Mucosa of descending colon (tissue), 3 donors: Measurements from ENCODE around the gene PLIN3. TPM values are rescaled to one million over a fixed set of nuclear protein-coding genes. Genes with fewer than 3 reads are reported as not detected.
"Not testable (repeated sequence)": the region's sequence is repeated elsewhere in the genome, so short reads cannot be mapped to it uniquely, and the experiment has no call there.

Experiments
- ATAC-seq: fragments of 200-7000 bp; cut with Tn5 transposase; one replicate; pipeline ENCODE4 v1.9.1; 2020; ENCODE audit warnings: mild to moderate bottlenecking, moderate library complexity
- DNase-seq, 3 donors: peaks; one replicate each; pipeline ENCODE4 v3.0.0-alpha.2; 2020
- H3K36me3 ChIP-seq: fragments of 200-600 bp; one replicate; pipeline ENCODE4 v1.8.0; 2021; ENCODE audit warnings: low read depth, mild to moderate bottlenecking
- H3K4me1 ChIP-seq: fragments of 200-600 bp; one replicate; pipeline ENCODE4 v1.8.0; 2021; ENCODE audit warnings: low read depth, mild to moderate bottlenecking
- H3K4me3 ChIP-seq: fragments of 200-600 bp; one replicate; pipeline ENCODE4 v1.8.0; 2021; ENCODE audit warnings: mild to moderate bottlenecking
- H3K9me3 ChIP-seq: fragments of 200-600 bp; one replicate; pipeline ENCODE4 v1.8.0; 2021; ENCODE audit warnings: mild to moderate bottlenecking
- intact Hi-C, 2 donors: fragments of 100-400 bp; cut with DNase I in 1 of 2; cut with micrococcal nuclease in 1 of 2; formaldehyde crosslinking; loops; one replicate each; pipeline versions ENCODE4 v1.11.0 to v1.11.1; 2022; cut with DNase I, micrococcal nuclease
- total RNA-seq, 3 donors: library from RNA; stranded (reverse); fragmentation: NEBNext Ultra II Directional in 2 of 3; extraction: Animal tissue kit (Norgen Biotek cat#: 25700) in 2 of 3; gene quantifications; one replicate each; pipeline versions ENCODE4 v1.2.1 to v1.2.4, GENCODE V29; 2021 to 2023
- TF ChIP-seq, protein P1 (sequence below): fragments of 200-600 bp; IDR thresholded peaks from one replicate; pipeline ENCODE4 v1.8.0; 2022; ENCODE audit warnings: antibody characterized with exemption, mild to moderate bottlenecking
- donor health status: DM: no; HTN: no; CAD: no; lungs with moderate emphysema.
- donor health status: DM: no; HTN: no; CAD: no.
- donor health status: DM: no; HTN: yes; CAD: no.

The PLIN3 gene
- total RNA-seq, 3 donors from 2014 or later = 77.3 to 125 (median 108) TPM

DNA sequence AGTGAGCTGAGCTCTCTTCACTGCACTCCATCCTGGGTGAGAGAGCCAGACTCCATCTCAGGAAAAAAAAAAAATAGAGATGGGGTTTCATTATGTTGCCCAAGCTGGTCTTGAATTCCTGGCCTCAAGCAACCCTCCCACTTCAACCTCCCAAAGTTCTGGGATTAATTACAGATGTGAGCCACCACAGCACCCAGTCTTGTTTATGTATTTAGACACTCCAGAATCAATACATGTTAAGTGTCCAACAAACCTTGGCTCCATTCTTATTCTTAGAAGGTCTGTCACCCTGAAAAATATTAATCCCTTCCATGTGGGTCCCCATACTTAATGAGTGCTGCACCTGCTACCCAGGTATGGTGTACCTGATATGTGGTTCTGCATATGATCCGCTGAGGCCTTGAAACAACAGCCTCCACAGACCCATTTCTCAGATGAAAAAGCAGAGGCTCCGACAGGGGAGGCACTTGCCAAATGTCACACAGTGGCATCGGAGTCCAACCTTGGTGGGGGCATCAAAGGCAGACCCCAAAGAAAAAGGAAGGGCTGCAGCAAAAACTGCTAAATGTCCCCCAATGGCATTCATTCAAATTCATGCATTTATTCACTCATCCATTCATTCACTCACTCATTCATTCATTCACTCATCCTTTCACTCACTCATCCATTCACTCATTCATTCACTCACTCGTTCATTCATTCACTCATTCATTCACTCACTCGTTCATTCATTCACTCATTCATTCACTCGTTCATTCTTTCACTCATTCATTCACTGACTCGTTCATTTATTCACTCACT, 52.6 kb downstream of the PLIN3 start:
- Histone ChIP-seq H3K4me3 (no peak overlapping the region), H3K4me1 (peaks cover 15% of the 10 kb centered on the region), H3K36me3 (no peaks in the 10 kb centered on the region), H3K9me3 (no peaks in the 10 kb centered on the region)
- intact Hi-C loops = loop anchor here in 1 of 2 donors (5.0 kb wide), 1 partner anchor 97 kb away; no protein-coding TSS in a partner anchor
- DNase-seq (no peak), ATAC-seq (no peak)
- TF ChIP-seq, protein P1, sequence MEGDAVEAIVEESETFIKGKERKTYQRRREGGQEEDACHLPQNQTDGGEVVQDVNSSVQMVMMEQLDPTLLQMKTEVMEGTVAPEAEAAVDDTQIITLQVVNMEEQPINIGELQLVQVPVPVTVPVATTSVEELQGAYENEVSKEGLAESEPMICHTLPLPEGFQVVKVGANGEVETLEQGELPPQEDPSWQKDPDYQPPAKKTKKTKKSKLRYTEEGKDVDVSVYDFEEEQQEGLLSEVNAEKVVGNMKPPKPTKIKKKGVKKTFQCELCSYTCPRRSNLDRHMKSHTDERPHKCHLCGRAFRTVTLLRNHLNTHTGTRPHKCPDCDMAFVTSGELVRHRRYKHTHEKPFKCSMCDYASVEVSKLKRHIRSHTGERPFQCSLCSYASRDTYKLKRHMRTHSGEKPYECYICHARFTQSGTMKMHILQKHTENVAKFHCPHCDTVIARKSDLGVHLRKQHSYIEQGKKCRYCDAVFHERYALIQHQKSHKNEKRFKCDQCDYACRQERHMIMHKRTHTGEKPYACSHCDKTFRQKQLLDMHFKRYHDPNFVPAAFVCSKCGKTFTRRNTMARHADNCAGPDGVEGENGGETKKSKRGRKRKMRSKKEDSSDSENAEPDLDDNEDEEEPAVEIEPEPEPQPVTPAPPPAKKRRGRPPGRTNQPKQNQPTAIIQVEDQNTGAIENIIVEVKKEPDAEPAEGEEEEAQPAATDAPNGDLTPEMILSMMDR = no peak

DNA sequence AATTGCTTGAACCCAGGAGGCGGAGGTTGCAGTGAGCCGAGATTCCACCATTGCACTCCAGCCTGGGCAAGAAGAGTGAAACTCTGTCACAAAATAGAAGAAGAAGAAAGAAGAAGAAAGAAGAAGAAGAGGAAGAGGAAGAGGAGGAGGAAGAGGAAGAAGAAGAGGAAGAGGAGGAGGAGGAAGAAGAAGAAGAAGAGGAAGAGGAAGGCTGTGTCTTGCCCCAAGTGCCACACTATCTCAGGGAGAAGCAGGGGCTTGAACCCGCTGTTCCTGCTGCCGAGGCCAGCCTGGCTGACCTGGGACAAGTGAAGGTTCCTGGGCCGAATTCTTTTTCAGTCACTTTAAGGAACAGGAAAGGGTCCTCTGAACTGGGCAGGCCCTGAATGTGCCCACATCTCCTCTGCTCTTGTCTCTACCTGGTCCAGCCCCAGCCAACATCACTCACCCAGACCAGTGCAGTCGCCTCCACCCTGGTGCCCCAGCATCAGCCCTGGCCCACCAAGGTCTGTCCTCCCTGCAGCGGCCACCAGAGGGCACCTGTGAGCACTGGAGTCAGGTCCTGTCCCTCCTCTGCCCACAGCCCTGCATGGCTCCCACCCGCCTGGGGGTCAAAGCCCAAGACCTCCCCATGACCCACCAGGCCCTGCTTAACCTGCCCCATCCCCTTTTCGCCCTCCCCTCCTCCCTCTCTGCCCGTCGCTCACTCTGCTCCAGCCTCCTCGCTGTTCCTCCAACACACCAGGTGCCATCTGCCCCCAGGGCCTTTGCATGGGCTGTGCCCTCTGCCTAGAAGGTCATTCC, 55.9 kb downstream of the PLIN3 start:
- Histone ChIP-seq H3K4me1 (peaks cover 15% of the 10 kb centered on the region), H3K36me3 (no peaks in the 10 kb centered on the region), H3K4me3 (no peak overlapping the region), H3K9me3 (no peaks in the 10 kb centered on the region)
- TF ChIP-seq, protein P1 = peak; percentile 84
- intact Hi-C loops = loop anchor here in 1 of 2 donors (5.0 kb wide), 1 partner anchor 101 kb away; no protein-coding TSS in a partner anchor
- ATAC-seq (peak; percentile 71), DNase-seq (peak; percentile 86 to 92 (median 92))

DNA sequence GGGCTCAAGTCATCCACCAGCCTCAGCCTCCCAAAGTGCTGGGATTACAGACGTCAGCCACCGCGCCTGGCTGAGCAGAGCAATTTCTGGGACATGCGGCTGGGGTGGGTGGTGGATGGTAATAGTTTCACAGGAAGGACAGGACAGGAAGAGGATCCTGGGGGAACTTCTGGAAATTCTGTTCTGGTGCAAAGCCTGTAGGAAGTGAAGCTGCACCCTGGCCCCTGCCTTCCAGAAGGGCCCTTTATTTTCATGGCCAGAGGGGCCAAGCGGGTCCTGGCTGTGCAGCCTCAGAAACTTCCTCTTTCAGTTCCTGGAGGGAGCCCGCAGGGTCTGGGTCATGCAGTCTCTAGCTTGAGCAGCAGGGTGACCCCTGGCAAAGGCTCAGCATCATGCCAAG, 60.3 kb downstream of the PLIN3 start:
- no peaks in the 10 kb centered on the region for H3K4me1 ChIP-seq
- no peaks in the 10 kb centered on the region for H3K36me3 ChIP-seq
- no peaks in the 10 kb centered on the region for H3K9me3 ChIP-seq
- TF ChIP-seq, protein P1 = no peak
- intact Hi-C loops = loop anchor here (5.0 to 10.0 kb wide), 2 partner anchors 45 to 48 kb away; no protein-coding TSS in a partner anchor
- DNase-seq (peak in 1 of 3 donors; percentile 59), ATAC-seq (no peak)
- no peak overlapping the region for H3K4me3 ChIP-seq

DNA sequence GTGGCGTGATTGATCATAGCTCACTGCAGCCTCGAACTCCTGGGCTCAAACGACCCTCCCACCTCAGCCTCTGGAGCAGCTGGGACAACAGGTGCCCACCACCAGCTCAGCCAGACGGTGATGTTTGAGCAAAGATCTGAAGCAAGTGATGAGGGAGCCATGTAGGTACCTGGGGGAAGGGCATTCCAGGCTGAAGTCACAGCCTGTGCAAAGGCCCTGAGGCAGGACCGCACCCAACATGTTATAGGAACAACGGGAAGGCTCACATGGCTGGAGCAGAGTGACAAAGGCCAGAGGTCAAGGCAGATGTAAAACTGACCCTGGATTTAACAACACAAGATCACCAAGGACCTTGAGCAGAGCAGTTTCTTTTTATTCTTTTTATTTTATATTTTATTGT, 61.1 kb downstream of the PLIN3 start:
- ATAC-seq (no peak), DNase-seq (no peak)
- no peaks in the 10 kb centered on the region for H3K9me3 ChIP-seq
- intact Hi-C loops = loop anchor here (5.0 to 10.0 kb wide), 2 partner anchors 46 to 48 kb away; no protein-coding TSS in a partner anchor
- TF ChIP-seq, protein P1 = no peak
- no peaks in the 10 kb centered on the region for H3K4me1 ChIP-seq
- no peak overlapping the region for H3K4me3 ChIP-seq
- H3K36me3 ChIP-seq = no peaks in the 10 kb centered on the region

DNA sequence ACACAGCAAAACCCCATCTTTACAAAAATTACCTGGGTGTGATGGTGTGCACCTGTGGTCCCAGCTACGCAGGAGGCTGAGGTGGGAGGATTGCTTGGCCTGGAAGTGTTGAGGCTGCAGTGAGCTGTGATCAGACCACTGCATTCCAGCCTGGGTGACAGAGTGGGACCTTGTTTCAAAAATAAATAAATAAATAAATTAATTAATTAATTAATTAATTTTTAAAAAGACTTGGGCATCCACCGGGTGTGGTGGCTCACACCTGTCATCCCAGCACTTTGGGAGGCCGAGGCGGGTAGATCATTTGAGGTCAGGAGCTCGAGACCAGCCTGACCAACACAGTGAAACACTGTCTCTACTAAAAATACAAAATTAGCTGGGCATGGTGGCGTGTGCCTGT, 62.3 kb downstream of the PLIN3 start:
- H3K4me1 ChIP-seq, ATAC-seq, H3K9me3 ChIP-seq, H3K36me3 ChIP-seq, DNase-seq, H3K4me3 ChIP-seq: not testable (repeated sequence)
- intact Hi-C loops = loop anchor here (5.0 to 10.0 kb wide), 2 partner anchors 47 to 50 kb away; no protein-coding TSS in a partner anchor
